Activated effector memory CD4-positive, alpha-beta T cell treated with anti-CD3 and anti-CD28 coated beads, Interleukin-2, amount 50 U/mL, for 16 hours (primary cell): ENCODE results near the gene NIPAL3.

Source experiments
- DNase-seq: peaks from one replicate; pipeline ENCODE4 v3.0.0-alpha.2; 2020

Gene NIPAL3

GRCh38 chr1:24415334-24415909 is at the start of gene NIPAL3:
Gene NIPAL3, plus strand, starts transcription at chr1:24415802. Its CDS starts 3,746 bp downstream, at chr1:24419548.
- peak; percentile 99 for DNase-seq

- DNase-seq = no peak
Measured at GRCh38 chr1:24366707-24367106, 48.9 kb upstream of the NIPAL3 start.

- no peak for DNase-seq
Measured at GRCh38 chr1:24369199-24369598, 46.4 kb upstream of the NIPAL3 start.

GRCh38 chr1:24369801-24370200 is 45.8 kb upstream of the NIPAL3 start:
- no peak for DNase-seq

- no peak for DNase-seq
Measured at GRCh38 chr1:24373044-24373443, 42.6 kb upstream of the NIPAL3 start.

GRCh38 chr1:24373710-24374109 is 41.9 kb upstream of the NIPAL3 start:
- no peak for DNase-seq

- peak; percentile 16 for DNase-seq
Measured at GRCh38 chr1:24374891-24375786, 40.5 kb upstream of the NIPAL3 start.

- DNase-seq = no peak
Measured at GRCh38 chr1:24379733-24380315, 35.8 kb upstream of the NIPAL3 start.

- no peak for DNase-seq
Measured at GRCh38 chr1:24380508-24380907, 35.1 kb upstream of the NIPAL3 start.

- no peak for DNase-seq
Measured at GRCh38 chr1:24381256-24381655, 34.3 kb upstream of the NIPAL3 start.

- peak; percentile 43 for DNase-seq
Measured at GRCh38 chr1:24382165-24382577, 33.4 kb upstream of the NIPAL3 start.

GRCh38 chr1:24383381-24383940 is 32.1 kb upstream of the NIPAL3 start:
- no peak for DNase-seq

- DNase-seq = peak; percentile 79
Measured at GRCh38 chr1:24384251-24385090, 31.1 kb upstream of the NIPAL3 start.

- peak; percentile 71 for DNase-seq
Measured at GRCh38 chr1:24385160-24385940, 30.3 kb upstream of the NIPAL3 start.

- peak; percentile 16 for DNase-seq
Measured at GRCh38 chr1:24386241-24386640, 29.4 kb upstream of the NIPAL3 start.

- no peak for DNase-seq
Measured at GRCh38 chr1:24386931-24387330, 28.7 kb upstream of the NIPAL3 start.

- no peak for DNase-seq
Measured at GRCh38 chr1:24387636-24388175, 27.9 kb upstream of the NIPAL3 start.

GRCh38 chr1:24388331-24388885 is 27.2 kb upstream of the NIPAL3 start:
- no peak for DNase-seq

GRCh38 chr1:24389231-24389678 is 26.3 kb upstream of the NIPAL3 start:
- DNase-seq = no peak

GRCh38 chr1:24390924-24391782 is 24.4 kb upstream of the NIPAL3 start:
- peak; percentile 87 for DNase-seq
